Ishikawa (cell line): ENCODE measurements around the gene PARPBP.
A peak's percentile ranks its signal among the peaks of the same experiment; 100 is the strongest.

Experiments used
- CEBPB ChIP-seq: IDR thresholded peaks from 2 replicates; pipeline ENCODE4 v1.6.1; 2012
- CREB1 ChIP-seq: IDR thresholded peaks from 2 replicates; pipeline ENCODE4 v1.6.1; 2012; ENCODE audit warnings: low read depth
- EGR1 ChIP-seq: IDR thresholded peaks from 2 replicates; pipeline ENCODE4 v1.6.1; 2012
- EP300 ChIP-seq: IDR thresholded peaks from 2 replicates; pipeline ENCODE4 v1.6.1; 2012; ENCODE audit warnings: borderline replicate concordance
- FOXM1 ChIP-seq: IDR thresholded peaks from 2 replicates; pipeline ENCODE4 v1.6.1; 2012; ENCODE audit warnings: low read depth, borderline replicate concordance
- NFIC ChIP-seq: IDR thresholded peaks from 2 replicates; pipeline ENCODE4 v1.6.1; 2012
- RAD21 ChIP-seq: IDR thresholded peaks from 2 replicates; pipeline ENCODE4 v1.6.1; 2012; ENCODE audit warnings: low read depth
- TAF1 ChIP-seq: IDR thresholded peaks from 2 replicates; pipeline ENCODE4 v1.6.1; 2012; ENCODE audit warnings: low read depth, mild to moderate bottlenecking
- TCF12 ChIP-seq: IDR thresholded peaks from 2 replicates; pipeline ENCODE4 v1.6.1; 2012; ENCODE audit warnings: low read depth
- TEAD4 ChIP-seq: IDR thresholded peaks from 2 replicates; pipeline ENCODE4 v1.6.1; 2012
- YY1 ChIP-seq: IDR thresholded peaks from 2 replicates; pipeline ENCODE4 v1.6.1; 2012; ENCODE audit warnings: low read depth
- ZBTB7A ChIP-seq: IDR thresholded peaks from 2 replicates; pipeline ENCODE4 v1.6.1; 2012; ENCODE audit warnings: low read depth
- TF ChIP-seq, protein P1 (sequence below): IDR thresholded peaks from 2 replicates; pipeline ENCODE4 v1.6.1; 2012; ENCODE audit warnings: low read depth, mild to moderate bottlenecking
- TF ChIP-seq, protein P2 (sequence below): IDR thresholded peaks from 2 replicates; pipeline ENCODE4 v1.6.1; 2012
- TF ChIP-seq, protein P3 (sequence below): IDR thresholded peaks from 2 replicates; pipeline ENCODE4 v1.6.1; 2012

PARPBP gene

DNA sequence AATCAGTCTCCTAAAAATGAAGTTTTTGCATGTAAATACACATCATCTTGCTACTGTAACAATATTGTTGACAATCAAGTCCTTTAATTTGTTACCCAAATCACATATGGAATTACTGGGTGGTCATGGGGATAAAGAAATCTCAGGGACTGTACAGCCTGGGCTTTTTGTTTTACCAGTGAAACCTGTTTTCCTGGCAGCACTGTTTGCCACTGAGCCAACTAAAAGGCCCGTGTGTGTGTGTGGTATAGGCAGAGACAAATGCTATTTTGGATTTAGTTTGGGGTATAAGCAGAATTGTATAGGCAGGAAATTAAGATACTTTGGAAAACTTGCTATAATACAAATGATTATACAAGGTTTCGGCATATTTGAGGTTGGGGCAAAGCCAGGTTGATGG is 5.8 kb upstream of the PARPBP start:
- TF ChIP-seq RAD21 = no peak
- TF ChIP-seq ZBTB7A = no peak
- TF ChIP-seq TCF12 = no peak
- TF ChIP-seq EGR1 = no peak
- TF ChIP-seq CEBPB = no peak
- TF ChIP-seq EP300 = no peak
- TF ChIP-seq CREB1 = no peak
- no peak for TF ChIP-seq FOXM1
- TF ChIP-seq YY1 = no peak
- TF ChIP-seq TEAD4 = no peak
- no peak for TF ChIP-seq TAF1

DNA sequence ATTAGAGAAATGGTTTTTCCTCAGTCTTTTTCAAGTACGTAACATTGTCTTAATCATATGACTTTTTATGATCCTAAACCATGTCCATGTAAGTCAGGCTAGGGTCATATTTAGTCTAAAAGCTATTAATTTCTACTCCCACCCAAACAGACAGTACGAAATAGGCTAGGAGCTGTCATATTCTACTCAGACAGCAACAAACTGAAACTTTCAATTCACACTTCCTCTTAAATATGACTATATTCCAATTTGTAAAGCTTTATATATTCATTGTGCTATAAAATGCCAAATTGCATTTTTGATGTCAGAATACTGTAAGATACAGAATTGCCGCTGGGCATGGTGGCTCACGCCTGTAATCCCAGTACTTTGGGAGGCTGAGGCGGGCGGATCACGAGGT is 3.6 kb upstream of the PARPBP start:
- no peak for TF ChIP-seq EGR1
- TF ChIP-seq CEBPB = no peak
- TF ChIP-seq, protein P1, sequence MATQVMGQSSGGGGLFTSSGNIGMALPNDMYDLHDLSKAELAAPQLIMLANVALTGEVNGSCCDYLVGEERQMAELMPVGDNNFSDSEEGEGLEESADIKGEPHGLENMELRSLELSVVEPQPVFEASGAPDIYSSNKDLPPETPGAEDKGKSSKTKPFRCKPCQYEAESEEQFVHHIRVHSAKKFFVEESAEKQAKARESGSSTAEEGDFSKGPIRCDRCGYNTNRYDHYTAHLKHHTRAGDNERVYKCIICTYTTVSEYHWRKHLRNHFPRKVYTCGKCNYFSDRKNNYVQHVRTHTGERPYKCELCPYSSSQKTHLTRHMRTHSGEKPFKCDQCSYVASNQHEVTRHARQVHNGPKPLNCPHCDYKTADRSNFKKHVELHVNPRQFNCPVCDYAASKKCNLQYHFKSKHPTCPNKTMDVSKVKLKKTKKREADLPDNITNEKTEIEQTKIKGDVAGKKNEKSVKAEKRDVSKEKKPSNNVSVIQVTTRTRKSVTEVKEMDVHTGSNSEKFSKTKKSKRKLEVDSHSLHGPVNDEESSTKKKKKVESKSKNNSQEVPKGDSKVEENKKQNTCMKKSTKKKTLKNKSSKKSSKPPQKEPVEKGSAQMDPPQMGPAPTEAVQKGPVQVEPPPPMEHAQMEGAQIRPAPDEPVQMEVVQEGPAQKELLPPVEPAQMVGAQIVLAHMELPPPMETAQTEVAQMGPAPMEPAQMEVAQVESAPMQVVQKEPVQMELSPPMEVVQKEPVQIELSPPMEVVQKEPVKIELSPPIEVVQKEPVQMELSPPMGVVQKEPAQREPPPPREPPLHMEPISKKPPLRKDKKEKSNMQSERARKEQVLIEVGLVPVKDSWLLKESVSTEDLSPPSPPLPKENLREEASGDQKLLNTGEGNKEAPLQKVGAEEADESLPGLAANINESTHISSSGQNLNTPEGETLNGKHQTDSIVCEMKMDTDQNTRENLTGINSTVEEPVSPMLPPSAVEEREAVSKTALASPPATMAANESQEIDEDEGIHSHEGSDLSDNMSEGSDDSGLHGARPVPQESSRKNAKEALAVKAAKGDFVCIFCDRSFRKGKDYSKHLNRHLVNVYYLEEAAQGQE = no peak
- no peak for TF ChIP-seq CREB1
- no peak for TF ChIP-seq EP300
- TF ChIP-seq TEAD4 = no peak
- TF ChIP-seq, protein P2, sequence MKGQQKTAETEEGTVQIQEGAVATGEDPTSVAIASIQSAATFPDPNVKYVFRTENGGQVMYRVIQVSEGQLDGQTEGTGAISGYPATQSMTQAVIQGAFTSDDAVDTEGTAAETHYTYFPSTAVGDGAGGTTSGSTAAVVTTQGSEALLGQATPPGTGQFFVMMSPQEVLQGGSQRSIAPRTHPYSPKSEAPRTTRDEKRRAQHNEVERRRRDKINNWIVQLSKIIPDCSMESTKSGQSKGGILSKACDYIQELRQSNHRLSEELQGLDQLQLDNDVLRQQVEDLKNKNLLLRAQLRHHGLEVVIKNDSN = no peak

DNA sequence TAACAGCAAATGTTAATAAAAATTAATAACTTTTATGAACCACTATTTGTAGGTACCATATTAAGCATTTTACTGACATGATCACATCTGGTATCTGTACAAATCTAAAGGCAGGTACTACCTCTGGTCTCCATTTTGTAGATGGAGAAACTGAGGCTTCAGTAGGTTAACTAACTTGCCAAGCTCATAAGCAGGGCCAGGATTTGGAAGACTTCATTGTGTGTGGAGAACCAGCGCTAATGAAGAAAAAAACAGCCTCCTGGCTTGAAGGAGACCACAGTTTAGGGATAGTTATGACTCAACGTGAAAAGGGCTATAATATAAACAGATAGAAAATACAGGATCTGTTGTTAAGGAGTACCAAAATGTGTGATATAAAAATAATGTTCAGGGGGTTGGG is 1.1 kb upstream of the PARPBP start:
- TF ChIP-seq CREB1 (no peak), TCF12 (no peak), NFIC (no peak), RAD21 (no peak), EGR1 (no peak), FOXM1 (no peak), TAF1 (no peak), CEBPB (no peak), TEAD4 (no peak), EP300 (no peak), ZBTB7A (no peak), YY1 (no peak)
- TF ChIP-seq, protein P1 = no peak
- TF ChIP-seq, protein P3, sequence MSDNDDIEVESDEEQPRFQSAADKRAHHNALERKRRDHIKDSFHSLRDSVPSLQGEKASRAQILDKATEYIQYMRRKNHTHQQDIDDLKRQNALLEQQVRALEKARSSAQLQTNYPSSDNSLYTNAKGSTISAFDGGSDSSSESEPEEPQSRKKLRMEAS = no peak
- TF ChIP-seq, protein P2 = no peak

DNA sequence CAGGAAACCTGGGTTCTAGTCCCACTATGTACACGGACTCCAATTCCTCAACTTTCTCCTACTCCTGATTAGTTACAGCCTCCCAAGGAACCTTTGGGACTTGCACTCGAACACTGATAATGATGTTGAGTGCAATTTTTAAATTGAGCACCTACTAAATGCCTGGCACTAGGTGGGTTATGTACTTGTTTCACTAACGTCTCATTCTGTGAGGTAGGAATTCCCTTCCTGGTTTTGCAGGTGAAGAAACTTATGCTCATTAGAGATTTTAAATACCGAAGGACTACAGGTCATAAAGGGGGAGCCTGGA is 536 bp downstream of the PARPBP start:
- TF ChIP-seq EP300 (no peak), EGR1 (no peak), CEBPB (no peak), NFIC (no peak)
- TF ChIP-seq, protein P3 = no peak
- TF ChIP-seq, protein P2 = no peak

DNA sequence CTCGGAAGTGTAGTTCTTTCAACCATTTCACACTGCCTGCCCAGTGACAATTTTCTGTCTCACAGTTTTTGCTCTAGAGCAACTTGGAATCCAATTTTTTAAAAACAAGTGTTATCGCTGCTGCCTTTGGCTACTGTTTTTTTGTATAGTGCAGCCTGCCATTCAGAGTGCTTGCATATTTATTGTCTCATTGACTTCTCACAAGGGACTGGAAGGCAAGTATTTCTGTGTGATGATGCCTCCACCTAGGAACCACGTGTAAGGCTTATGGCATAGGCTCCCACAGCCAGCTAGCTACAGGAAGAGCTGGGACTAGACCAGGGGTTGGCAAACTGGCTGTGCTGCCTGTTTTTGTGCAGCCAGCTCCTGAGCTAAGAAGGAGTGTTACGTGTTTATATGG is 903 bp downstream of the PARPBP start:
- TF ChIP-seq EP300 = no peak
- TF ChIP-seq, protein P3 = peak; percentile 52; the same call in 1 of the 2 replicates

DNA sequence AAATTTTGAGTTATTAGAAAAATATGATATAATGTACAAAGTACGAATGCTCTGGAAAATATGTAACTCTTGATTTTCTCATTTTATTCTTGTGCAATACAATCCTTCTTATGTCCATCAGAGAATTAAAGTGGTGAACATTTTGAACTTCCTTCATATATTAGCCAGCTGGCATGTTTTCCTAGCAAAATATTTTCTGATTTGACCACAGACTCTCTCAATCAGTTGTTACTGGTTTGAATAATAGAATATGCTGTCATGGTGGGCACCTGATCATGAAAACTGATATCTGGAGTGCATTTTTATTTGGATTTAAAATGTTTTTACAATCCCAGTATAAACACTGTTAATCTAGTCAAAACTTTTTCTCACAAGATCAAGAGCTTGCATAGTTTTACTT is 24.2 kb downstream of the PARPBP start:
- TF ChIP-seq FOXM1 (no peak), ZBTB7A (no peak), TEAD4 (no peak), CREB1 (no peak), CEBPB (no peak), TCF12 (no peak), NFIC (no peak), RAD21 (no peak), TAF1 (no peak), YY1 (no peak), EP300 (no peak)
- TF ChIP-seq, protein P2 = no peak
- TF ChIP-seq, protein P1 = no peak
